ENCODE results near the gene SRGAP3.

SRGAP3 gene

DNA sequence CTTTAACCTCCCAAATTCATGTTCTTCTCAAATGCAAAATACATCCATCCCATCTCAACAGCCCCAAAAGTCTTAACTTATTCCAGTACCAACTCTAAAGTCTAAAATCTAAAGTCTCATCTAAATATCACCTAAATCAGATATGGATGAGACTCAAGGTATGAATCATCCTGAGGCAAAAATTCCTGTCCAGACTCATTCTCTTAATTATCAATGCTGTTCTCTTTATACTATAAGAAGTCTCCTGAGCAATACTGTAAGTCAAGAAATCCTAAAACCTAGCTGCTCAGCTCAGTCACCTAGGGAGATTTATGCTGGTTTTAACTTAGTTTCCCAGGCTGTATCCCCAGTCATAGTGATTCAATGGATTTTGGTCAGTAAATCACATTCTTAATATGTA lies 297.3 kb downstream of the SRGAP3 start:
- DNase-seq = no peak

DNA sequence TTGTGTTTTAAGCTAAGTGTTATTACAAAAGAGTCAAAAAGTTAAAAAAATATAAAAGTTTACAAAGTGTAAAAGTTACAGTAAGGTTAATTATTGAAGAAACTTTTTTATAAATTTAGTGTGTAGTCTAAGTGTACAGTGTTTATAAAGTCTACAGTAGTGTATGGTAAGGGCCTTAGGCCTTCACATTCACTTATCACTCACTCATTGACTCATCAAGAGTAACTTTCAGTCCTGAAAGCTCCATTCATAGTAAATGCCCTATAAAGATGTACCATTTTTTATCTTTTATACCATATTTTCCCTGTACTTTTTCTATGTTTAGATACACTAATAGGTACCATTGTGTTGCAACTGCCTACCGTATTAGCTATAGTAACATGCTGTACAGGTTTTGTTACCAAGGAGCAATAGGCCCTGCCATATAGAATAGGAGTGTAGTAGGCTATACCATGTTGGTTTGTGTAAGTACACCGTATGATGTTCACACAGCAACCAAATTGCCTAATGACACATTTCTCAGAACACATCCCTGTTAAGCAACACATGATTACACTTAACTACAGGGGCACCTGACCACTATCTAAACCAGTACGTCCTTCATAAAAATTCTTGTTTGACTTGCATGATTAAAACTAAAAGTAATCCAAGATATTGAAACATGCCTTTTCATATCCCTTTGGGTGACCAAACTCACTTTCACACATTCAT lies 303.4 kb downstream of the SRGAP3 start:
- no peak for DNase-seq

DNA sequence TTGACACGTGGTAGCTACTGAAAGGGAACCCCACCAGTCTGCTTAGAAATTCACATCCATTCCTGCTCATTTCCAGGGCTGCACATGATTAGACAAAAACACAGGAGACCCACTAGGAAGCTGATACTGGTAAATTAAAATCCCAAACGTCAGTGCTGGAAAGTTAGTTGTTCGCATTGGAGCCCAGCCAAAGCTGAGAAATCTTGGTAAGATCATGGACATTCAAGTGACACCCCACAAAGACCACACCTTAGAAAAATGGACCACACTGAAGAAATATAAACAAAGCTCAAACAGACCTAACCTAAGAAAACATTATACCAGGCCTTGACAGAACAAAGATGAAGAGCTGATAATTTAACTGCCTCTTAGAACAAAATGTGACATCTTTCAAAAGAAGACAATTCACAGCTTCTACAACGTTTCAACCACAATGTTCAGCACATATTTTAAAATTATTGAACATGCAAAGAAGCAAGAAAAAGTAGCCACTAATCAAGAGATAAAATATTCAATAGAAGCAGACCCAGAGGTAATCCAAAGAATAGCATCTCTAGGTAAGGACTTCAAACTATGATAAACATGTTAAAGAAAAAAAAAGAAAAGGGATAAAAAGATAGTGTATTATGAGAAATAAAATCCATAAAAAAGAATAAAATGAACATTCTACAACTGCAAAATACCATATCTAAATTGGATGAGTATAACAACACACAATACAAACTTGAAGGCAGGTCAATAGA lies 306.5 kb downstream of the SRGAP3 start:
- no peak for DNase-seq

DNA sequence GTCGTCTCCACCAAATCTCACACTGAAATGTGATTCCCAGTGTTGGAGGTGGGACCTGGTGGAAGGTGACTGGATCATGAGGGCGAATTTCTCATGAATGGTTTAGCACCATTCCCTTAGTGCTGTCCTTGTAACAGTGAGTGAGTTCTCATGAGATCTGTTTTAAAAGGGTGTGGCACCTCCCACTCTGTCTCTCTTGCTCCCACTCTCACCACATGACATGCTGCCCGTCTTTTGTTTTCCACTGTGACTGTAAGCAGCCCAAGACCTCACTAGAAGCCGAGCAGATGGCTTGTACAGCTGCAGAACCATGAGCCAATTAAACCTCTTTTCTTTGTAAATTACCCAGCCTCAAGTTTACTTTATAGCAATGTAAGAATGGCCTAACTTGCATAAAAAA lies 307.3 kb downstream of the SRGAP3 start:
- DNase-seq = no peak

DNA sequence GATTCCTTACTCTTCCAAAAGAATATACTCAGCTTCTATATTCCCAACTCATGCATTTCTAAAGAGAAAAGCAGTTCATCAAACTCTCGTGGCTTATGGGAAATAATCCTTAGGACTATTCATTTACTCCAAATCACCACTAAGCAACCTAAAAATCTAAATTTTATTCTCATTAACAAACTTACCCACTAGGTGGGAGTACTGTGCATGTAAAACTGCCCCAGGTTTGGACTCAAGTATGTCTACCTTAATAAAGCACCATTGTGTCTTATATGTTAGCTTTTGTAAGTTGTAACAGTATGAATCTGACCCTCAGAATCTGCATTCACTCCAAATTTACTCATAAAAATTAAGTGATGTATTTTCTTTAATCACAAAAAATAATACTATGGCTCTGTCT lies 311.4 kb downstream of the SRGAP3 start:
- no peak for DNase-seq

DNA sequence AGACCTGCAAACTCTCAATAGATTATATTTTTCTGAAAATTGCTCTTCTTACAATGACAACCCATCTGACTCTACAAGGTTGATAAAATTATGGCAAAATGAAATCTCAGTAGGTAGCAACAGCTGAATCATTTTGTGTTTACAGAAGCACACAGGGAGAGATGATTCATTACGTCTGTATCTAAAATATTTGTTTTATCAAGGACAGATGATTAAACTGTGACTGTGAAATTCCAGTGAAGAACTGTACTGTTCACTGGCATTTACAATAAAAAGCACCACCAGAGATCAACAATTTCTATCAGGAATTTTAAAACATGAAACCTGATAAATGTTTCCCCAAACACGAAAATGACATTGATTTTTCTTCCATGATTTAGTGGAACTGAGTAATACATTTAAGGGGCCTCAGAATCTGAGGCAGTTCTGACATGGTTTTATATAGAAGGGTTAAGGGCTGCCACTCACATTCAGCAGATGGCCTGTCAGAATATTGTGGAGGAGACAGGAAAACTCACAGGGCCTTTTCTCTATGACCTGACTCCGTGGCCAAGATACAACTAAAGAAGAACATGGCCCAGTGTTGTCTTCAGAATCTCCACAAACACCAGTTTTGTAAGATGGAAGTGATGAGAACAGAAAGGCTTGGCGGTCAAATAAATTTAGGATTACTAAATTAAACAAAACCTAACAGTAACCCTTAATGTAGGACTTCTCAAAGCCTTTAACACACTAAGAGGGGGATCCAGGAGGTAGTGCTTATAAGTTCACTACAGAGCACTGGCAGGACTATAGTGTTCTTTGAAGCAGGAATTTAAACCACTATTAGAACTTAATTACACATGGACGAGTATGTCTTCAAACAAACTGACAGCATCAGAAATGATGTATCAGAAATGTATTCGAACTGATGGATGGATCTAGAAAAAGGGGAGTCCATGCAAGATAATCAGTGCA lies 312.1 kb downstream of the SRGAP3 start:
- no peak for DNase-seq

GRCh38 chr3:8932507-8932906 lies 316.9 kb downstream of the SRGAP3 start:
- no peak for DNase-seq

DNA sequence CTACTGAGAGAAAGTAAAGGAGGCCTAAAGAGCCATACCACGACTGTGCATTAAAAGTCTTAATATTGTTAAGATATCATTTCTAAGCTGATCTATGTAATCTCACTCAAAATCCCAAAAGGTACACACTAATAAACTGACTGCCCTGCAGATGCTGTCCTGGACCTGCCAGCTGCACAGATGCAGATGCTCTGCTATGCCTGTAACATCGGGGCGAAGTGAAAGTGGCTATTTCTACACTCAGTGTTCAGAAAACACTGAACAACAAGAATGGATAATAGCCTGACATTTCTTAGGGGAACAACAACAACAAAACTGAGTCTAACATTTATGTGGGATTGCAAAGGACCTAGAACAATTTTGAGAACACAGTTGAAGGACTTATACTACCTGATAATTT lies 318.1 kb downstream of the SRGAP3 start:
- DNase-seq = no peak
